GM03348 (cell line): ENCODE results near the gene SIGLEC6.

Experiments used
- DNase-seq: peaks from one replicate; pipeline ENCODE4 v3.0.0; 2012; ENCODE audit warnings: low spot score

The SIGLEC6 gene

GRCh38 chr19:51476164-51476563 lies 55.3 kb downstream of the SIGLEC6 start:
- DNase-seq: no peak

DNA sequence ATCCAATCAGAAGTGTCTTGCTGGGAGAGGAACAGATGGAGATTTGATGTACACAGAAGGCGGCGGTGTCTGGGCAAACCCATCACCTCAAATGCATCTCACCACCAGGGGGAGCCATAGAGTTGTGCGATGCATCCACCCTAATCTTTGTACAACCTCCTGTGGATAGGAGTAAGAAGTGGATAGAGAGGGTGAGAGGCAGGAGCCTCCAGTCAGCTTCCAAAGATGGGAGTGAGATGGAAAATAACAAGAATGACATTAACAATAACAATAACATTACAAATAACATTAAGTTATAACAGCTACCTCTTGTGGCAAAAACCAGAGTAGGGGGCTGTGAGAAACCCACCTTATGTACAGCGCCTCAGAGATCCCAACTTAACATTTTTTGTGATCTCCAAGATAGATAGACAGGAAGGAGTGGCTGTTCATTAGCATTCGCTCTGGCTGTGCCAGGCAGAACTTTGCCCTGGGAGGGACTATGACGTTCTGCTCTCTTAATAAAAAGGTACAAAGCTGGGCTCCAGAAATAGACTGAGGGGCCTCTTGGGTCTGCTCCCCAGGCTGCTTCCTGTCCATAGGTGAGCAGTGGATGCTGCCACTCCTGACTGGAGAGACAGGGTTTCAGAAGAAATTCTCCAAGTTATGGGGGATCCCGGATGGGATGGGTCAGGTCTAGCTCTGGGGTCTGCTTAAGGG lies 58.3 kb downstream of the SIGLEC6 start:
- DNase-seq: peak; percentile 83

GRCh38 chr19:51472607-51473006 lies 58.9 kb downstream of the SIGLEC6 start:
- DNase-seq: no peak

GRCh38 chr19:51471527-51471926 lies 59.9 kb downstream of the SIGLEC6 start:
- no peak for DNase-seq

- DNase-seq: no peak
Observed at GRCh38 chr19:51470966-51471365, 60.5 kb downstream of the SIGLEC6 start.

DNA sequence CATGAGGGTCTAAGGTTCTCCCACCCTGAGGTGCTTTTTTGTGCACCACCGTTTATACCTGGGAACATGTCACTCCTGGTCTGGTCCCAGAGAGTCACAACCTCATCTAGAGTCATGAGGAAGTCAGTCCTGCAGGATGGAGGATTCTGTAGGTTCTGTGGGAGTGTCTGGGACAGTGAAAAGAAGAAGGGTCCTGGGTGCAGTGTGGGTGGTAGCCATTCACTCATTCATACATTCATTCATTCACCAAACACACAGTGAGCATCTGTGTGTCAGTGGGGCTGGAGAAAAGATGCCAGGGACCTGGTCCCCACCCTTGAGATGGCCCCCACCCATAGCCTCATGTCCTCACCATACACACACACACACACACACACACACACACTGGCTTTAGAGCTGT lies 61.8 kb downstream of the SIGLEC6 start:
- no peak for DNase-seq

- no peak for DNase-seq
Observed at GRCh38 chr19:51469162-51469561, 62.3 kb downstream of the SIGLEC6 start.

GRCh38 chr19:51468545-51468920 lies 62.9 kb downstream of the SIGLEC6 start:
- no peak for DNase-seq

- DNase-seq: no peak
Observed at GRCh38 chr19:51467864-51468544, 63.5 kb downstream of the SIGLEC6 start.
